ENCODE results near the gene SAMD11. TPM values are rescaled to one million over a fixed set of nuclear protein-coding genes. Genes with fewer than 3 reads are reported as not detected.

The SAMD11 gene
- total RNA-seq, 1 donor from 2014 or later: 6.0 TPM

GRCh38 chr1:938088-938683 is 14.5 kb downstream of the SAMD11 start:
- DNase-seq (ENCODE audit: low read depth): no peak
- no peak for FAIRE-seq
- no peak overlapping the region for H3K27ac ChIP-seq (ENCODE audit: low read depth, low read length)
- H2AFZ ChIP-seq (ENCODE audit: low read depth, low read length): no peak overlapping the region
- H3K9me3 Mint-ChIP-seq (ENCODE audit: unreplicated experiment): no peaks in the 10 kb centered on the region
- H3K36me3 ChIP-seq (ENCODE audit: insufficient read depth, low read length): no peaks in the 10 kb centered on the region
- no peak overlapping the region for H3K4me3 ChIP-seq (ENCODE audit: insufficient read depth, low read depth, low read length)
- H3K4me1 ChIP-seq (ENCODE audit: insufficient read depth, low read length): peaks cover 31% of the 10 kb centered on the region
- H3K27me3 Mint-ChIP-seq (ENCODE audit: low read depth, unreplicated experiment): peaks cover 27% of the 10 kb centered on the region
- no peak overlapping the region for H3K9ac ChIP-seq (ENCODE audit: low read length)
- H4K20me1 ChIP-seq (ENCODE audit: insufficient read depth, low read length): peaks cover 10% of the 10 kb centered on the region
- no peaks in the 10 kb centered on the region for H3K9me3 ChIP-seq (ENCODE audit: insufficient read depth, low read depth, low read length)
- H3K27ac Mint-ChIP-seq (ENCODE audit: unreplicated experiment): peak overlapping the region; percentile 75
- peak; percentile 3 for TF ChIP-seq CTCF (IDR thresholded peaks at IDR 0.05; ENCODE audit: insufficient read depth, low read depth, low read length)
- TF ChIP-seq EZH2 (IDR thresholded peaks at IDR 0.05; ENCODE audit: insufficient read depth, low read length): no peak
- H3K4me2 ChIP-seq (ENCODE audit: low read length): no peak overlapping the region
- no peaks in the 10 kb centered on the region for H3K36me3 Mint-ChIP-seq (ENCODE audit: low read depth, unreplicated experiment)
- H3K79me2 ChIP-seq (ENCODE audit: insufficient read depth, low read length): no peaks in the 10 kb centered on the region
- peaks cover 9% of the 10 kb centered on the region for H3K27me3 ChIP-seq (ENCODE audit: insufficient read depth, low read length)
- H3K4me3 Mint-ChIP-seq (ENCODE audit: unreplicated experiment): no peak overlapping the region
- H3K4me1 Mint-ChIP-seq (ENCODE audit: low read depth, unreplicated experiment): peaks cover 4% of the 10 kb centered on the region

- H3K4me3 ChIP-seq (ENCODE audit: insufficient read depth, low read depth, low read length): no peak overlapping the region
- Mint-ChIP-seq H3K4me1 (ENCODE audit: low read depth, unreplicated experiment) (peaks cover 5% of the 10 kb centered on the region), H3K36me3 (ENCODE audit: low read depth, unreplicated experiment) (no peaks in the 10 kb centered on the region), H3K9me3 (ENCODE audit: unreplicated experiment) (no peaks in the 10 kb centered on the region), H3K4me3 (ENCODE audit: unreplicated experiment) (no peak overlapping the region), H3K27me3 (ENCODE audit: low read depth, unreplicated experiment) (peaks cover 22% of the 10 kb centered on the region), H3K27ac (ENCODE audit: unreplicated experiment) (no peak overlapping the region)
- FAIRE-seq (no peak), DNase-seq (ENCODE audit: low read depth) (no peak)
- TF ChIP-seq CTCF (IDR thresholded peaks at IDR 0.05; ENCODE audit: insufficient read depth, low read depth, low read length) (no peak), EZH2 (IDR thresholded peaks at IDR 0.05; ENCODE audit: insufficient read depth, low read length) (no peak)
- H3K79me2 ChIP-seq (ENCODE audit: insufficient read depth, low read length): no peaks in the 10 kb centered on the region
- no peaks in the 10 kb centered on the region for H3K36me3 ChIP-seq (ENCODE audit: insufficient read depth, low read length)
- no peaks in the 10 kb centered on the region for H3K9me3 ChIP-seq (ENCODE audit: insufficient read depth, low read depth, low read length)
- H3K4me2 ChIP-seq (ENCODE audit: low read length): no peak overlapping the region
- H4K20me1 ChIP-seq (ENCODE audit: insufficient read depth, low read length): peaks cover 16% of the 10 kb centered on the region
- H3K27ac ChIP-seq (ENCODE audit: low read depth, low read length): no peak overlapping the region
- no peak overlapping the region for H2AFZ ChIP-seq (ENCODE audit: low read depth, low read length)
- peaks cover 9% of the 10 kb centered on the region for H3K27me3 ChIP-seq (ENCODE audit: insufficient read depth, low read length)
- H3K4me1 ChIP-seq (ENCODE audit: insufficient read depth, low read length): peaks cover 34% of the 10 kb centered on the region
- H3K9ac ChIP-seq (ENCODE audit: low read length): no peak overlapping the region
Measured at GRCh38 chr1:938711-939489, 15.2 kb downstream of the SAMD11 start.

Data from astrocyte (in vitro differentiated cells and primary cell).